HG02973 (cell line): ENCODE data around the gene POU2F3.
A peak's percentile ranks its signal among the peaks of the same experiment; 100 is the strongest.
"Not testable (repeated sequence)": the region's sequence is repeated elsewhere in the genome, so short reads cannot be mapped to it uniquely, and the experiment has no call there.

Source experiments
- ATAC-seq: cut with Tn5 transposase; IDR thresholded peaks from one replicate; pipeline ENCODE4 v1.9.1; 2021; ENCODE audit warnings: moderate library complexity; ENCODE audit not compliant: unreplicated experiment

The POU2F3 gene

DNA sequence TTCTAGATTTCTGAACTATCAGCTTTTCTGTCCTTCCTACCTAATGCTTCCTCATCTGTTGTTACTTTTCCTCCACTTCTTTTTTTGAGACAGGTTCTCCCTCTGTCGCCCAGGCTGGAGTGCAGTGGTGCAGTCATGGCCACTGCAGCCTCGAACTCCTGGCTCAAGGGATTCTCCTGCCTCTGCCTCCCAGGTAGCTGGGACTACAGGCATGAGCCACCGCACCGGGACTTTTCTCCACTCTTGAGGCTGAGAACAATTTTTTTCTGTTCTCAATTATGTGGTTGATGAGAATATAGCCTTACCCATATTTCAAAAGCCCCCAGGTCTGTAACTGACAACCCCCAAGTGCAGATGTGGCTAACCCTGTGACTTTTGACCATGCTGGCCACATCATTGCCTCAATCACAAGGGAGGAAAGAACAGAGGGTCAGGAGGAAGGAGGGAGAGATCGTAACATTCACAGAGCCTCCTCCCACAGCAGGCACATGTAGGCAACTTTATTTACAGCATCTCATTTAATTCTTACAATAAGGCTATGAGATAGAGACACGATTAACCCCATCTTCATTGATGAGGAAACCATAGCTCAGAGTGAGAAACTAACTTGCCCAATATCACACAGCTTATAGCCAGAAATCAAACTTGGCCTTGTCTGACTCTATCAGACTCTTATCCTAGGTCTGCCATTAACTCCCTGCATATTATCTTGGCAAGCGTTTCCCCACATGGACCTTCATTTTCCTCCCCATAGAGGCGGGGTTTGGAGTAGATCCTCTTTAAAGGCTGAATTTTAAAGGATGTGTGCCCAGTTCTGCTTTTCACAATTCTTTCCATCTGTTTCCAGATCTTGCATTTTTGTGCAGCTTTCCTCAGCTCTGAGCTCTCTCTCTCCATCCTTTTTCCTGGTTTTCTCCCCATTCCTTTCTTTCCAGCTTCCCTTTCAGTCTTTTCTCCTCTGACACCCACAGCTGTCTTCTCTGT, 9.6 kb downstream of the POU2F3 start:
- ATAC-seq: no peak

GRCh38 chr11:120253377-120253776, 13.4 kb downstream of the POU2F3 start:
- ATAC-seq: not testable (repeated sequence)

- peak; percentile 71 for ATAC-seq
Measured at GRCh38 chr11:120254788-120255518, 15.0 kb downstream of the POU2F3 start.

- no peak for ATAC-seq
Measured at GRCh38 chr11:120255519-120255866, 15.6 kb downstream of the POU2F3 start.

DNA sequence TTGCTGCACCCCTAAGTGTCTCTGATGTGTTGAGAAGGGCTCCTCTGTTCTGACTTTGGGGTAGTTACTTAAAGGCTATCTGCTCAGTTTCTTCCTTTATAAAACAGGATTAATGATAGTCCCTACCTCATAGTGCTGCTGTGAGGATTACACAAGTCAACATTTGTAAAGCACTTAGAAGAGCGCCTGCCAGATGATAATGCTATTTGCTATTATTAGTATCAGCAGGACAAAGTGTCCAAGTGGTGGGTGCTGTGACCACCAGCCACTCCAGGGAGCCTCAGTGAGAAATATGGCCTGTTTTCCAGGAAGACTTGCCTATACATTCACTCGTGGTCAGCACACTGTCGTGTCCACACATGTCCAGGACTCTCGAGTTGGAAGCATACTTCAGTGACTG, 16.2 kb downstream of the POU2F3 start:
- no peak for ATAC-seq

- ATAC-seq: no peak
Measured at GRCh38 chr11:120256779-120257178, 16.8 kb downstream of the POU2F3 start.

GRCh38 chr11:120257346-120257745, 17.4 kb downstream of the POU2F3 start:
- no peak for ATAC-seq

DNA sequence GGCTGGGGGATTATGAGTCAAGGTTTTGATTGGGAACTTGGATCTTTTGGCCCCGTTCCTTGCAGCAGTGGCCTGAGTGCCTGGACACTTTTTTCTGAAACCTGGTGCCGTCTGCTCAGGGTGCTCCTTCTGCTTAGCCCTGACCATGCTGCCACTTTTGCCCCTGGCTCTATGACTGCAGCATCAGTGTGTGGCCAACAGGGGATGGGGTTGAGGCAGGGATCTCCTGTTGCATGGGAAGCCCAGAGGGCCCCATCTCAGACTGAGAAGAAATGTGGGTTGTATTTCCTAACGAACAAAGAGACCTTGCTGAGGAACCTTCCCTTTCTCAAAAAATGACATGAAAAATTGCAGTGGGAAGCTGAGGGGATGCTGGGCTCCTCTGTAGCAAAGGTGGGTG, 18.7 kb downstream of the POU2F3 start:
- ATAC-seq: no peak

GRCh38 chr11:120259241-120259640, 19.3 kb downstream of the POU2F3 start:
- ATAC-seq: no peak

- no peak for ATAC-seq
Measured at GRCh38 chr11:120259988-120260565, 20.1 kb downstream of the POU2F3 start.

DNA sequence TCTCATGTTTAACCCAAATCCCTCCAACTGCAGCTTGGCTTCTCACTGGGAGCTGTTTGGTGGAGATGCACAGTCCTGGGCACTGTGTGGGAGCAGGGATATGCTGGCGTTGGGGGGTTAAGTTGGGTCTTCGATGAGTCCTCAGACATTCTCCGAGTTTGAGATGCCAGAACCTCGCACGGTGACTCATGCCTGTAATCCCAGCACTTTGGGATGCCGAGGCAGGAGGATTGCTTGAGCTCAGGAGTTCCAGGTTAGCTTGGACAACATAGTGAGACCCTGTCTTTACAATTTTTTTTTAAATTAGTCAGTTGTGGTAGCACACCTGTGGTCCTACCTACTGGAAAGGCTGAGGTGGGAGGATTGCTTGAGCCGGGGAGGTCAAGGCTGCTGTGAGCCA, 20.7 kb downstream of the POU2F3 start:
- ATAC-seq: no peak

DNA sequence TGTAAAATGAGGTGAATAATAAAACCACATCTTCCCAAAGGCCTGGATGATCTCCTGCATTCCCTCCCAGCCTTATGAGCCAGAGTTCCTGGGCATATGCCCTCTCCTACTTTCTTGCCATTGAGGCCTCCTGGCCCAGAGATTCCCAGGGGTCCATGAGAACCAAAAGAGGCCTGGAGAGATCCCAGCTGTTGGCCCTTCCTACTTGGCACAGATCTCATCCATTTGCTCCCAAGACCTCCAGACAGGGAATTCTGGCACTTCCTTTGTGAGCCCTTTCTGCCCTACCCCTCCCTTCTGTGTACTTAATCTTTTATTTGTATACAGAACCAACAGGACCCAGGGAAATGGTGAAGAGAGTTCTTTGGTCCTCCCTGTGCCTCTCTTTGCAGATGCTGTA, 21.4 kb downstream of the POU2F3 start:
- ATAC-seq: no peak

- ATAC-seq: no peak
Measured at GRCh38 chr11:120261931-120262330, 22.0 kb downstream of the POU2F3 start.

DNA sequence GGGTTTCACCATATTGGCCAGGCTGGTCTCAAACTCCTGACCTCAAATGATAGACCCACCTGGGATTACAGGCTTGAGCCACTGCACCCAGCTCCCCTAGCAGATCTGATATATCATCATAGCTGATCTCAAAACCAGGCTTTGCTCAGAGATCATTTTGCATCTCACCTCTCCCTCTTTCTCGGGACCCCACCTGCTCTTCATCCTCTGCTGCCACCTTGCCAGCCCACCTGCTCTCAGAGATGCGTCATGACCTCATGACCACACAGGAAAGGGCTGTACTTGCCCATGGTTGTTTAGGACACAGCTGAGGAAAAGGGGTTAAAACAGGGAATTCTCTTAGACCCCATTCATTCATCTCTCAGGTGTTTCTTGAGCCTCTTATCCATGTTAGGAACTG, 27.4 kb downstream of the POU2F3 start:
- ATAC-seq: no peak

- ATAC-seq: no peak
Measured at GRCh38 chr11:120268686-120269085, 28.7 kb downstream of the POU2F3 start.

DNA sequence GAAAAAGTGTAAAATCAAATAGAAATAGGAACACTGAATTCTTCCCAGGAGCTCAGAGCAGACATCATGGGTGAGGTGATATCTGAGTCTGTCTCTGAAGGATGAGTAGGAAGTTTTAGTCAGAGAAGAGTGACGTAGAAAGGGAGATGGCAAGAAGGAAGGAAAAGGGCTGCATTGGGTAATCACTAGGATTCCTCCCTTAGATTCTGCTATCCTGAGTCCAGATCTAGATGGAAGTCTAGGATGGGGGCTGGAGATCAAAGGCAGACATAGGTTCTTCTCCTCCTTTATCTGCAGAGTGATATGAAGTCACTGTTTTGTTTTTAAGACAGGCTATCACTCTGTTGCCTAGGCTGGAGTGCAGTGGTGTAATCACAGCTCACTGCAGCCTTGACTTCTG, 30.4 kb downstream of the POU2F3 start:
- no peak for ATAC-seq

DNA sequence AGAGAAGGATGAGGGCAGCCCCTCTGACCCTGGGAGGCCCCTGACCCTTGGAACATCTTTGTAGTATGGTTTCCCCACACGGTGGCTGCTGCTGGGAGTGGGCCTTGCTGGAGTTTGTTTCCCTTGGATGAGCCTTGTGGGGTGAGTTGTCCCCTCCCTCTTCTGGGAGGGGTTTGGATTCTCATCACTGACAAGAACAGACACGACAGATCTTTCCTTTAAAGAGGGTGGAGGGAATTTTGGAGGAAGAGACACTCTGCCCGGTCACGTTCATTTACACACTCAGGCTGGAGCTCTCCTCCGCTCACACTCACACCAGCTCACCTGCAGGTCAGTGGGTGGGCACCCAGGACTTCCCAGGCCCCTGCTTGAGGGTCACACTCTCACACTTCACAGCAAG, 31.7 kb downstream of the POU2F3 start:
- ATAC-seq: no peak

DNA sequence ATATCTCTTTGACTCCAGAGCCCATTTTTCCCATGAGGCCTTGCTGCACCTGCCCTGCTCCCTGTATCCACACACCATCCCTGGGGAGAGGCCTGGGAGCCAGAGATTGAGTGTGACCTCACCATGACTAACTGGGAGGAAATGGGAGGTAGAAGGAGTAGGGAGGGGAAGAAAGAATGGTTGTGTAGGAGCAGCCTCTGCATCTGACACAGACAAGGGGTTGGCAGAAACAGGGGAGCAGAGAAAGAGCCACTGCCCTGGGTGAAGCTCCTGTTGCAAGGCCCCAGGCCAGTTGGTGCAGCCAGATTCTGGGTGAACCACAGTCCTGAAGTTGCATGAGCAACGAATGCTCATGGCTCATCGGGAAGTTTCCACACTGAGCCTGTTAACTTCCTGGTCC, 32.4 kb downstream of the POU2F3 start:
- no peak for ATAC-seq

DNA sequence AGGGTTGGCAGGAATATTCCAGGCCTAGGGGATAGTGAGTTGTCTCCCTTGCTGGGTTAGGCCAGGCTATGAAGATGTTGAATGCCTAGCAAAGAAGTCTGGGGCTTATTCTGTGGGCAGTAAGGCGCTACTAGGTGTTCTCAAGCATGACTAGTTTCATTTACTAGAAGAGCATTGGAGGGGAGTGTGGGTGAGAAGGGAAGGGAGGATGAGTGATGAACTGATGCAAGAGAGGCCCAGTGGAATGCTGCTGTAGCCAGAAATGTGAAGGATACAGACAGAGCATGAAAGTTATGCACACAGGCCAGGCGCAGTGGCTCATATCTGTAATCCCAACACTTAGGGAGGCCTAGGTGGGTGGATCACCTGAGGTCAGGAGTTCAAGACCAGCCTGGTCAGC, 33.5 kb downstream of the POU2F3 start:
- ATAC-seq: no peak

DNA sequence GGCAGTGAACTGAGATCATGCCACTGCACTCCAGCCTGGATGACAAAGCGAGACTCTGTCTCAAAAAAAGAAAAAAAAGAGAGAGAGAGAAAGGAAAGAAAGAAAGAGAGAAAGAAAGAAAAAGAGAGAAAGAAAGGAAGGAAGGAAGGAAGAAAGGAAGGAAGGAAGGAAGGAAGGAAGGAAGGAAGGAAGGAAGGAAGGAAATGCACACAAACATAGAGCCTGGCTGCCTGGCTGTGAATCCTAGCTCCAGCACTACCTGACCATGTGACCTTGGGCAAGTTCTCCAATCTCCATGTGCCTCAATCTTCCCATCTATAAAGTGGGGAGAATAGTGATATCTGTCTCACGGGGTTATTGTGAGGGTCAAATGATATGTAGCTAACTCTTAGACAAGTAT, 34.0 kb downstream of the POU2F3 start:
- not testable (repeated sequence) for ATAC-seq

GRCh38 chr11:120279502-120279901, 39.6 kb downstream of the POU2F3 start:
- no peak for ATAC-seq

DNA sequence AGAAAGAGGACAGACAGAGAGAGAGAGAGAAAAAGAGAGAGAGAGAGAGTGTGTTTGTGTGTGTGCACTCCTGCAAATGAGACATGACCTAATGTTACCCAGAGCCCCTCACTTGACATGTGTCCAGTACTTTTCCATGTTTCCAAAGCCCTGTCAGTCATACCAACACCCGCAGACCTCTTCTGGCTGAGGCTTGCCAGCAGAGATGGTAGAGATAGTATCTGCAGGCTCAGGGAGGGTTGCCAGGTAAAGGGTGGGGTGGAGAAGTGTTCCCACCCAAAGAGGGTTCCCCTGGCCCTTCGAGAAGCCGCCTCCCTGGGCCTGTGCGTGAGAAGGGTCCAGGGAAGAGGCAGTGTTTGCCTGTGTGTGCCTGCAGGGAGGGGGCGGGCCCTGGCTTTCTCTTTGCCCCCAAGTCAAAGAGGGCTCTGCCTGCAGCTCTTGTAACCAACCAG, 40.7 kb downstream of the POU2F3 start:
- no peak for ATAC-seq
